H1 (cell line): ENCODE data around the gene DDX4. TPM values are rescaled to one million over a fixed set of nuclear protein-coding genes. Genes with fewer than 3 reads are reported as not detected.

Experiments used
- CREB1 ChIP-seq: IDR thresholded peaks from 2 replicates; pipeline ENCODE4 v1.6.1; 2012; ENCODE audit warnings: inconsistent platforms
- POLR2AphosphoS5 ChIP-seq: IDR thresholded peaks from 2 replicates; pipeline ENCODE4 v1.6.1; 2011; ENCODE audit warnings: low read depth, low read length
- SP1 ChIP-seq: IDR thresholded peaks from 2 replicates; pipeline ENCODE4 v1.6.1; 2011; ENCODE audit warnings: low read depth, low read length
- polyA plus RNA-seq, 7 experiments: library from polyadenylated mRNA; depleted of rRNA in 3 of 7; stranded (reverse) in 5 of 7; unstranded in 2 of 7; fragments of >200 nt in 5 of 7; fragments of 200-250 nt in 2 of 7; gene quantifications; 1 replicate in 5 of 7; 2 replicates in 1 of 7; 4 replicates in 1 of 7; pipeline versions ENCODE4 v1.2.1 to v1.2.3, GENCODE V29; 2011 to 2013; ENCODE audit warnings: missing spikeins in 2 of 7, mixed read lengths in 2 of 7
- total RNA-seq: library from RNA; stranded (reverse); fragmentation: NEBNext Ultra II Directional; extraction: Animal tissue kit (Norgen Biotek cat#: 25700); gene quantifications from 2 replicates; pipeline ENCODE4 v1.2.1, GENCODE V29; 2021

DDX4 gene
- total and polyA plus RNA-seq, 2 of the 8 experiments (the other 6 are each of a cell fraction or from before 2014, with no cell fraction given) = 0.15 TPM; not detected in 1

DNA sequence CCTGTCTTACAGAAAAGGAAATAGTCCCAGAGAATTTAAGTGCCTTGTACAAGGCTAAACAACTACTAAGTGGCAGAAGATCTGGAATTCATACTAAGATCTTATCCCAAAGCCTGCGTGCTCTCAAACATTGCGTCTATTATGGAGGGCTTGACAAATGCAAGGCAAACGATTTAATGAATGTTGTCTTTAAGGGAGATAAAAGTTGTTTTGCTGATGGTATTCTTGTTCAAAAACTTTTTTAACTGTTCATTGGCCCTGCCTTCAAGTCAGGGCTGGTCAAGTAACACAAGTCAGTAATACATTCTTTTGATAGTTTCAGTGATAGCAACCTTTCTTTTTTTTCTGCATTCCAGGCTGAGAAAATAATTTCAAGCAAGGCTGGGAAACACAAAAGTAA is 24.0 kb upstream of the DDX4 start (continued):
- TF ChIP-seq SP1 (no peak), CREB1 (no peak), POLR2AphosphoS5 (no peak)
